Mesendoderm (in vitro differentiated cells): ENCODE measurements around the gene RIPK3.

Experiments used
- DNase-seq: peaks from one replicate; pipeline ENCODE4 v3.0.0; 2013
- H2AK5ac ChIP-seq: 2 replicates; pipeline ENCODE4 v1.6.1; 2013; ENCODE audit warnings: low read length, inconsistent platforms
- H2BK120ac ChIP-seq: 2 replicates; pipeline ENCODE4 v1.6.1; 2013; ENCODE audit warnings: low read depth, mild to moderate bottlenecking, low read length, moderate library complexity, mixed read lengths
- H2BK15ac ChIP-seq: replicated peaks from 2 replicates; pipeline ENCODE4 v1.6.1; 2013; ENCODE audit warnings: low read depth, mild to moderate bottlenecking, moderate library complexity
- H2BK5ac ChIP-seq: 2 replicates; pipeline ENCODE4 v1.6.1; 2013; ENCODE audit warnings: low read length, inconsistent platforms
- H3K18ac ChIP-seq: 2 replicates; pipeline ENCODE4 v1.6.1; 2013; ENCODE audit warnings: mild to moderate bottlenecking, low read length, mixed read lengths
- H3K23ac ChIP-seq: one replicate; pipeline ENCODE4 v1.6.1; 2013; ENCODE audit warnings: low read length
- H3K27ac ChIP-seq: 2 replicates; pipeline ENCODE4 v1.5.1; 2013; ENCODE audit warnings: low read depth, mild to moderate bottlenecking, inconsistent platforms, low read length, moderate library complexity
- H3K27me3 ChIP-seq: 2 replicates; pipeline ENCODE4 v1.6.1; 2013; ENCODE audit warnings: low read length, control low read depth, mild to moderate bottlenecking, inconsistent platforms; ENCODE audit not compliant: insufficient read depth, poor library complexity
- H3K36me3 ChIP-seq: 2 replicates; pipeline ENCODE4 v1.6.1; 2013; ENCODE audit warnings: low read length, inconsistent platforms; ENCODE audit not compliant: control insufficient read depth, insufficient read depth
- H3K4ac ChIP-seq: one replicate; pipeline ENCODE4 v1.6.1; 2013; ENCODE audit warnings: low read depth, mild to moderate bottlenecking, low read length, moderate library complexity
- H3K4me1 ChIP-seq: 2 replicates; pipeline ENCODE4 v1.6.1; 2013; ENCODE audit warnings: low read depth, low read length, inconsistent platforms; ENCODE audit not compliant: control insufficient read depth
- H3K4me2 ChIP-seq: 2 replicates; pipeline ENCODE4 v1.6.1; 2013; ENCODE audit warnings: low read length
- H3K4me3 ChIP-seq: 2 replicates; pipeline ENCODE4 v1.5.1; 2013; ENCODE audit warnings: mild to moderate bottlenecking, low read length
- H3K56ac ChIP-seq: one replicate; pipeline ENCODE4 v1.6.1; 2013; ENCODE audit warnings: low read length
- H3K79me1 ChIP-seq: 2 replicates; pipeline ENCODE4 v1.6.1; 2013; ENCODE audit warnings: low read length, inconsistent platforms
- H3K79me2 ChIP-seq: 2 replicates; pipeline ENCODE4 v1.6.1; 2013; ENCODE audit warnings: mild to moderate bottlenecking, low read length; ENCODE audit not compliant: control insufficient read depth, insufficient read depth
- H3K9ac ChIP-seq: 2 replicates; pipeline ENCODE4 v1.6.1; 2013; ENCODE audit warnings: low read length, inconsistent platforms
- H4K5ac ChIP-seq: one replicate; pipeline ENCODE4 v1.6.1; 2013; ENCODE audit warnings: low read length
- H4K8ac ChIP-seq: one replicate; pipeline ENCODE4 v1.6.1; 2013; ENCODE audit warnings: low read depth, mild to moderate bottlenecking, control low read depth, low read length, moderate library complexity
- WGBS: extraction: QIAGEN DNeasy Blood & Tissue Kit; methylation state at CpG from one replicate; pipeline ENCODE4 v1.1.7; 2013; ENCODE audit warnings: low lambda C conversion rate, missing lambda C conversion rate; ENCODE audit not compliant: insufficient coverage; ENCODE audit errors: extremely low coverage; 5-methylcytosine and 5-hydroxymethylcytosine counted together

Gene RIPK3

DNA sequence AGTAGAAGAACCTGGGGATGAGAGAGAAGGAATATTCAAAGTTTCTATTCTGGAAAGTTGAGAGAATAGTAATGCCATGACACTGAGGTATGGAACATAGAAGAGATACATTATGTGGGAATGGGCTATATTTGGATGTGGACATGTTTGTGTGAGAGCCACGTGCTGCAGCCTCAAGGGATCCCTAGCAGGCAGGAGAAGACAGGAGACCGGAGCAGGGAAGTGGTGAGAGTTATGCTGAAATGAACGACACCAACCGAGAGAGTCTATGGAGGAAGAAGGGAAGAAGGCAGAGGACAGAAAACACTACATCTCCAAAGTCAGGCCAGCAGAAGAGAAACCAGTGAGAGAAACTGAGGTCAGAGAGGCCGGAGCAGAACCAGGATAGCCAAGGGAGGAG is 10.0 kb upstream of the RIPK3 start:
- no peak for DNase-seq
- Histone ChIP-seq H2AK5ac (no peak overlapping the region), H2BK15ac (no peak overlapping the region), H3K4me3 (no peak overlapping the region), H4K5ac (no peak overlapping the region), H3K79me2 (no peaks in the 10 kb centered on the region), H3K27ac (no peak overlapping the region), H3K56ac (no peak overlapping the region), H3K27me3 (no peaks in the 10 kb centered on the region), H3K4me2 (no peak overlapping the region), H3K4me1 (no peaks in the 10 kb centered on the region), H2BK5ac (no peak overlapping the region), H3K18ac (no peak overlapping the region), H3K23ac (no peak overlapping the region), H3K79me1 (no peaks in the 10 kb centered on the region), H3K4ac (no peak overlapping the region), H4K8ac (no peak overlapping the region), H3K36me3 (no peaks in the 10 kb centered on the region), H3K9ac (no peak overlapping the region), H2BK120ac (no peak overlapping the region)
- WGBS, result no CpG with 5 or more reads among the region's 5 CpGs

DNA sequence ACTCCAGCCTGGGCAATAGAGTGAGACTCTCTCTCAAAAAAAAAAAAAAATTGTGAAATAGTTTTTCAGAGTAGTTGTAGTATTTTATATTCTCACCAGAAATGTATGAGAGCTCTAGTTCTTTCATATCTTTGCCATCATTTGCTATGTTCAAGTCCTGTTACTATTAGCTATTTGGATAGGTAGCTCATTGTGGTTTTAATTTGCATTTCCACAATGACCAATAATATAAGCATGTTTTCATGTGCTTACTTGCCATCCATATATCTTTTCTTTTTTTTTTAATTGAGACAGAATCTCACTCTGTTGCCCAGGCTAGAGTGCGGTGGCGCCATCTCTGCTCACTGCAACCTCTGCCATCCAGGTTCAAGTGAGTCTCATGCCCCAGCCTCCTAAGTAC is 8.4 kb upstream of the RIPK3 start:
- Histone ChIP-seq H4K8ac (no peak overlapping the region), H3K79me1 (no peaks in the 10 kb centered on the region), H3K9ac (no peak overlapping the region), H3K23ac (no peak overlapping the region), H3K56ac (no peak overlapping the region), H3K18ac (no peak overlapping the region), H3K36me3 (no peaks in the 10 kb centered on the region), H3K4me2 (no peak overlapping the region), H4K5ac (no peak overlapping the region), H3K4me1 (no peaks in the 10 kb centered on the region), H3K27ac (no peak overlapping the region), H3K79me2 (no peaks in the 10 kb centered on the region), H2BK15ac (no peak overlapping the region), H3K27me3 (no peaks in the 10 kb centered on the region), H2BK120ac (no peak overlapping the region), H3K4ac (no peak overlapping the region), H2AK5ac (no peak overlapping the region), H3K4me3 (no peak overlapping the region), H2BK5ac (no peak overlapping the region)
- no peak for DNase-seq
- WGBS, result no CpG with 5 or more reads among the region's 2 CpGs

DNA sequence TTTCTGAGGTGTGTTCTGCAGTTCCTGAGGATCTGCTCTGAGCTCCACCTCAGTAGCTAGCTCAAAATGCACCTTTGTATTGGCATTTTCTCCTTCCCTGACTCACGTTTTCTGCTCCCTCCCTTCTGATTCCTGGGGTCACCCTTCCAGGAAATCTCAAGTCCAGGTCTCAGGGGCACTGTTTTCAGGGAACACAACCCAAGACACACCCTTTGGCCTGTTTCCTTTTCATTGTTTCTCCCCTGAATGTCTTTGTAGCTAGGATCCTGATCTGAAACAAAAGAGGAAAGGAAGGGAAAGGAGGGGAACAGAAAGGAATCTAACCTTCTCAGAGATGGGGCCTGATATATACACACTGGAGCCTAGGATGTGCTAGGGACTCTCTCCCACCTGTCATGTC is 7.3 kb upstream of the RIPK3 start:
- DNase-seq, result no peak
- no peaks in the 10 kb centered on the region for H3K27me3 ChIP-seq
- H3K36me3 ChIP-seq, result no peaks in the 10 kb centered on the region
- H2BK5ac ChIP-seq, result no peak overlapping the region
- H2AK5ac ChIP-seq, result no peak overlapping the region
- WGBS, result no CpG with 5 or more reads among the region's 1 CpG
- no peak overlapping the region for H3K27ac ChIP-seq
- no peak overlapping the region for H3K4ac ChIP-seq
- H4K5ac ChIP-seq, result no peak overlapping the region
- H2BK120ac ChIP-seq, result no peak overlapping the region
- no peak overlapping the region for H3K4me3 ChIP-seq
- H3K79me2 ChIP-seq, result no peaks in the 10 kb centered on the region
- H3K23ac ChIP-seq, result no peak overlapping the region
- H3K4me2 ChIP-seq, result no peak overlapping the region
- no peak overlapping the region for H3K18ac ChIP-seq
- H4K8ac ChIP-seq, result no peak overlapping the region
- H3K79me1 ChIP-seq, result no peaks in the 10 kb centered on the region
- no peak overlapping the region for H3K56ac ChIP-seq
- H3K4me1 ChIP-seq, result no peaks in the 10 kb centered on the region
- no peak overlapping the region for H2BK15ac ChIP-seq
- H3K9ac ChIP-seq, result no peak overlapping the region

DNA sequence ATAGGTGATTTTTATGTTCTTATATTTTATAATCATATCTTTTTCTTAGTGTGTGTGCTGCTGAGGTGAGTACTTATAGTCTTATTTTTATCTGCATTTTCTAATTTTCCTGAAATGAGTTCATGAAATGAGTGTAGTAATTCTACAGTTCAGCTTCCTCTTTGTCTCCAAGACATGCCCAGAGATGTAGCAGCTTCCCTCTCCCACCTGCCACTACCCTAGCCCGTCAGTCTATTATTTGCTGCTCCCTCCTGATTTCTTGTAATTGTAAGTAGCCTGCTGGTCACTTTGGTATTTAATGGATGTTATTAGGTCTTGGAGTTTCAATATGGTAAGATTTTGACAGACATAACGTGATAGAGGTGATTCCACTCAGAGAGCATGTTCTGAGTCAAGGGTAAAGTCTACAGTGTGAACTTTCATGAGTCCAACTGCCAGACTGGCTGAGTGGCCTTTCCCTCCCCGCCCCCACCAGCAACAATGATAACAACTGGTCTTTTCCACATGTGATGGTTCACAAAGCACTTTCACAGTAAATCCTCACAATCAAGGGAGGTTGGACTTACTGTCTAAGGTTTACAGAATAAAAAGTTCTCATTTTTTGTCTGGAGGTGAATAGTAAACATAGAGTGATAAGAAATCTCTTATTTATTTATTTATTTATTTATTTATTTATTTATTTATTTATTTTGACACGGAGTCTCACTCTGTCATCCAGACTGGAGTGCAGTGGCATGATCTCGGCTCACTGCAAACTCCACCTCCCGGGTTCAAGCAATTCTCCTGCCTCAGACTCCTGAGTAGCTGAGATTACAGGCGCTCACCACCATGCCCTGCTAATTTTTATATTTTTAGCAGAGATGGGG is 4.2 kb upstream of the RIPK3 start:
- no peak overlapping the region for H3K23ac ChIP-seq
- H3K27me3 ChIP-seq, result peaks cover 19% of the 10 kb centered on the region

DNA sequence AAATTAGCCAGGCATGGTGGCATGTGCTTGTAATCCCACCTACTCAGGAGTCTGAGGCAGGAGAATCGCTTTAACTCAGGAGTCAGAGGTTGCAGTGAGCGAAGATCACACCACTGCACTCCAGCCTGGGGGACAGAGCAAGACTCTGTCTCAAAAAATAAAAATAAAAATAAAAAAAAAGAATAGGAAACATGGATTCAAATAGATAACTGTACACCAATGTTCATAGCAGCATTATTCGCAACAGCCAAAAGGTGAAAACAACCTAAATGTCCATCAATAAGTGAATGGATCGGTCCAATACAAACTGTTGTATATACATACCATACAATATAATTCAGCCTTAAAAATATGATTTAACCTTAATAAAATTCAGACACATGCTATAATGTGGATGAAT is 3.1 kb upstream of the RIPK3 start:
- Histone ChIP-seq H3K9ac (no peak overlapping the region), H3K56ac (no peak overlapping the region), H4K5ac (no peak overlapping the region), H2BK120ac (no peak overlapping the region), H3K4me2 (no peak overlapping the region), H3K18ac (no peak overlapping the region), H3K4me1 (no peaks in the 10 kb centered on the region), H3K4me3 (no peak overlapping the region), H3K79me1 (no peaks in the 10 kb centered on the region), H3K27ac (no peak overlapping the region), H3K36me3 (no peaks in the 10 kb centered on the region), H3K79me2 (no peaks in the 10 kb centered on the region), H2BK5ac (no peak overlapping the region), H4K8ac (no peak overlapping the region), H3K4ac (no peak overlapping the region), H2AK5ac (no peak overlapping the region), H3K23ac (no peak overlapping the region), H3K27me3 (peaks cover 29% of the 10 kb centered on the region), H2BK15ac (no peak overlapping the region)
- WGBS, result no CpG with 5 or more reads among the region's 4 CpGs
- DNase-seq, result no peak

More for the DNA sequence above, 4.2 kb upstream of the RIPK3 start:
- Histone ChIP-seq H3K4me1 (no peaks in the 10 kb centered on the region), H3K56ac (no peak overlapping the region), H3K36me3 (no peaks in the 10 kb centered on the region), H3K9ac (no peak overlapping the region), H2BK120ac (no peak overlapping the region), H2BK15ac (no peak overlapping the region), H3K18ac (no peak overlapping the region), H3K79me1 (no peaks in the 10 kb centered on the region), H3K4ac (no peak overlapping the region), H4K8ac (no peak overlapping the region), H3K4me2 (no peak overlapping the region), H3K4me3 (no peak overlapping the region), H2AK5ac (no peak overlapping the region), H3K27ac (no peak overlapping the region), H2BK5ac (no peak overlapping the region), H3K79me2 (no peaks in the 10 kb centered on the region), H4K5ac (no peak overlapping the region)
- DNase-seq, result no peak
- WGBS, result no CpG with 5 or more reads among the region's 7 CpGs

DNA sequence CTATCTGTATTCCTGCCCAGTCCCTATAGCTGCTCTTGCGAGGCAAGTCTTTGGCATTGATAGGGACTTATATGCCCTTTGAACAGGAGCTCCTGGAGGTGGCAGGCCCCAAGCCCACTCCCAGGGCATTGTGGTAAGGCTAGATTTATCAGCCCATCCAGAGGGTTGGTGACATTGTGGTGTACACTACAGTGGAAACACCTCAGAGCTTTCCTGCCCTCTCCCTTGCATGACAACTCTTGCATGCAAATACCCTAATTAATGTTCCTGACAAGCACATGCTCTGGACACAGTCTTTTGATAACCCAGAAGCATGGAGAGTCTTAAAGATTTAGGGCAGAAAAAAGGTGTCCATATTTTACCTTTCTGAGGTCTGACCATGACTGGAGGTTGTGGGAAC is 815 bp upstream of the RIPK3 start:
- H3K9ac ChIP-seq, result no peak overlapping the region
- no peak overlapping the region for H3K18ac ChIP-seq
- H2BK15ac ChIP-seq, result no peak overlapping the region
- DNase-seq, result no peak
- no peaks in the 10 kb centered on the region for H3K79me2 ChIP-seq
- no peak overlapping the region for H4K8ac ChIP-seq
- no peak overlapping the region for H3K4me3 ChIP-seq
- H2AK5ac ChIP-seq, result no peak overlapping the region
- H3K27me3 ChIP-seq, result peaks cover 40% of the 10 kb centered on the region
- no peak overlapping the region for H3K27ac ChIP-seq
- no peaks in the 10 kb centered on the region for H3K4me1 ChIP-seq
- no peak overlapping the region for H2BK5ac ChIP-seq
- H3K79me1 ChIP-seq, result no peaks in the 10 kb centered on the region
- no peak overlapping the region for H3K4me2 ChIP-seq
- H3K23ac ChIP-seq, result no peak overlapping the region
- no CpG with 5 or more reads among the region's 1 CpG for WGBS
- H3K4ac ChIP-seq, result no peak overlapping the region
- H3K56ac ChIP-seq, result no peak overlapping the region
- no peak overlapping the region for H4K5ac ChIP-seq
- no peaks in the 10 kb centered on the region for H3K36me3 ChIP-seq
- H2BK120ac ChIP-seq, result no peak overlapping the region
